HG03575 (cell line): Measurements from ENCODE around the gene TTC39C.
"Not testable (repeated sequence)": the region's sequence is repeated elsewhere in the genome, so short reads cannot be mapped to it uniquely, and the experiment has no call there.

Experiments used
- ATAC-seq: cut with Tn5 transposase; IDR thresholded peaks from one replicate; pipeline ENCODE4 v1.9.1; 2021; ENCODE audit not compliant: unreplicated experiment, insufficient number of reproducible peaks, low FRiP score; ENCODE audit errors: extremely low read depth

The TTC39C gene

DNA sequence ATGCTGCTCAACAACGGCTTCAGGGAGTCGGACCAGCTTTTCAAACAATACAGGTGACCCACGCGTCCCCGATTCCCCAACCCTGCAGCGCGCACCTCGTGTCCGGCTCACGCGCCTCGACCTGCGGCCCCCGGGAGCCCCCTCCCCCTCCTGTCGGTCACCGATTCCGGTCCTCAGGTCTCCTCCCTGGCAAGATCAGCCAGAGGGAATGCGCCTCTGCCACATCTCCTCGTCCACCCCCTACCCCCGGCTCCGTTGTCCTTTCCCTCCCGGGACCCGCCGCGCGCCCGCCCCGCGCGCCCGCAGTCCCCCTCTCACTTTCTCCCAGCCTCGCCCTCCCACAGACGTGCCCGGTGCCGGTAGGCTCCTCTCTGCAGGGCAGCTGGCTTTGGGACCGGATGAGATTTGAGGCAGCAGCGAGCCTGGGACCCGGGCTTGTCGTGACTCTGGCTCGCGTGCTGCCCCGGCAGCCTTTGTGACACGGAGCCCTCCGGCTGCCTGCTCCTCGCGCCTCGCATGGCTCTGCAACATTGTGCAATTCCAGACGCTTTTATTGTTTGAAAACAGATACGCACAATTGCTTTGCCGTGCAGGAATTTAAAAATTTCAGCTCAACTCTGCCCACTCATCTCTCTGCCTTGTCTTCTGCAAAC, 558 bp downstream of the TTC39C start:
- ATAC-seq: no peak

DNA sequence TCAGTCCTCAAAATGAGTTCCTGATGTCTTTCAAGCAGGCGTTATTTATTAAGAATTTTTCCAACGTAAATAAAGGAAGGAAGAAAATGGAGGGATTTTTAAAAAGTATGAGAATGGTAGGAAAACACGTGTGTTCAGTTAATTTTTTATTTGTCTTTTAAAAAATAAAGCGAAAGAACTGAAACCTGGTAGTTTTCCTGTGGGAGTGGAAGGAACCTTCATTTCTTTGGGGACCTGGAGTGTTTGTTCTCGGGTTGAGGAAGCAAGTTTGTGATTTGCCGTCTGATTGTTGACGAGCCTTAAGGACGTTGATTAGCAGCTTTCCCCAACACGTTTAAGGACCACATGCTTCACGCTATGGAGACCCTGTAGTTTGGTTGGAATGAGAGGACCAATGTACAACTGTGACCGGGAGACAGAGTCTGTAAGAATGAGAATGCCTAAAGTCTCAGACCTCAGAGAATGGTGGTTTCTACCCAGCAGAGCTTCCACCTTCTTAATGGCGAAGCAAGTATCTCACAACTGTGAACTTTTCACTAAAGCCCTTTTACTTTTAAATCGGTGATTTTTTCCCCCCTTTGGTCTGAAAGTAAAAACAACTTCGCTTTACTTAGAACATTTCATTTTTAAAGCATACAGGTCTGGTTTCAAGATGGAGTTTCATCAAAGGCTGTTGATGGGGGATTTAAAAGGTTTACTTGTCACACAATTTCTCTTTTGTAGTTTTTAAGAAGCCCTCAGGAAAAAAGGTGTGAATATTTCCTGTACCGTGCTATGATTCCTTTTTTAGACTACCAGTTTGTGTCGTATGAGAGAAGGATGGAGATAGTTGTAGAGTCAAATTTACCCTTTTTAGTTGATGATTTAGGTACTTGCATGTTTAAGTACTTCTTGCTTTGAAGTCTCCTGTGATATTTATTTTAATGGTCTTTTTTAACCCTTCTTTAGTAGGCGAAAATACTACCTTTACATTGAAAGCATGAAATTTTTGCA, 1.4 kb downstream of the TTC39C start:
- no peak for ATAC-seq

DNA sequence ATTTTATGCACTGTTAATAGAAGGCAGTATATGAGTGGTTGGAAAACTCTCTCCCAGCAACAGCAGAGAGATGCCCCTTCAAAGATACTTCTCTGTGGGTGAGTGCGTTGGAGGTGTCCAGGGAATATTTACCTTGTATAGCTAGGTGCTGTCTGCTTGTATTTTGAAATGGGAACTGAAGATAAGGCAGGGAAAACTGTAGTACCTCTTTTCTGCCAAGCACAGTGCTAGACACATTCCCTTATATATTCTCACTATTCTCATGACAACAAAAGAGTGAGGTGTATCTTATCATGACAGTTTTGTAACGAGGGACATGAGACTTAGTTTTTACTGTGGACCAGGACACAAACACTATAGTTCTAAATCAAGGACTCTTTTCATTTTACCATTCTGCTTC, 2.1 kb downstream of the TTC39C start:
- ATAC-seq: no peak

DNA sequence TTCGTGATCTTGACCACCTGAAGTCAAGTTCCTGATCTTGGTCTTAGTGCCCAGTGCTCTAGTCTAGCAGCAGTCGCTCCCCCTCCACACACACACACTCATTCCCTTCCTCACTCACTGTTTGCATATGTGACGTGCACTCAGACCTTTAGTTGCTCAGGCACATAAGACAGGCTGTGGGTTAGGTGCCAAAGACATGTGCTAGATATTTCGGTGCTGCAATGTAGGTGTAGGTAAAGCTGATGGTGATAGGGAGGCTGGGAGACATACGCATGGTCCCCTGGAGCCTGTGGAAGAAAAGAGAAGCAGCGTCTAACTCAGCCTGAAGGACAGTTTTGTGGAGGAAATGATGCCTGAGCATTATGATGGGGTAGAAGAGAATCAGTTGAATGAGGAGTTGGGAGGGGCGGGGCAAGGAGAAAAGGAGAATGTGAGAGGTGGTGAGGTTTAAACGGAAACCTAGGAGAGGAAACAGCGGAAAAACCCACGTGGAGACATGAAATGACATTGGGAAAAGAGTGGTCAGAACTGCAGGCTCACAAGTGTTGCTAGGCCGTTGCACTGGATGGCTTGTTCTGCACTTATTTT, 3.8 kb downstream of the TTC39C start:
- no peak for ATAC-seq

DNA sequence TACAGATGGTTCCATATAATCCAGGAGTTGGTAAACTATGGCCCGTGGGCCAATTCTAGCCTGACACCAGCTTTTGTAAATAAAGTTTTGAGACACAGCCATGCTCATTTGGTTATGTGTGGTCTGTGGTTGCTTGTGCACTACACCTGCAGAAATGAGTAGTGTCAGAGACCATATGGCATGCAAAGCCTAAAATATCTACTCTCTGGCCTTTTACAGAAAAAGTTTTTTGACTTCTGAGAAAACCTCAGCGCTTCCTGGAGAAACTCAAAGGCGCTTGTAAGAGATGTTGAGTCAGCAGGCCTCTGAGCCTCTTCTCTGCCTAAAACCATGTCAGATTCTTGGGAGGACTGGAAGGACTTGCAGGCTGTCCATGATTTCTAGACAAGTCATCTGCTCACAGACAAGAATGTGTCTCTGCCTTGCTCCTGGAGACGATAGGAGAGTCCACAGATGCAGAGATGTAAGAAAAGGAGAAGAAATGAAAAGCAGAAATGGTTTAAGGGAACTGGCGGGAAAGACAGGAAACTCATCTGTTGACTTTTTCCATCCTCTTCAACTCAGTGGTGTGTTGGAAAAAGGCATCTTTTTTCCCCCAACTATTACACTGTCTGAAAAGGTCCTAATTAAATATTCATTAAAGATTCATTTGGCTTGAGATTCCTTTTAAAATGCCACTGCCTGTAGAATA, 5.2 kb downstream of the TTC39C start:
- peak; percentile 77 for ATAC-seq

DNA sequence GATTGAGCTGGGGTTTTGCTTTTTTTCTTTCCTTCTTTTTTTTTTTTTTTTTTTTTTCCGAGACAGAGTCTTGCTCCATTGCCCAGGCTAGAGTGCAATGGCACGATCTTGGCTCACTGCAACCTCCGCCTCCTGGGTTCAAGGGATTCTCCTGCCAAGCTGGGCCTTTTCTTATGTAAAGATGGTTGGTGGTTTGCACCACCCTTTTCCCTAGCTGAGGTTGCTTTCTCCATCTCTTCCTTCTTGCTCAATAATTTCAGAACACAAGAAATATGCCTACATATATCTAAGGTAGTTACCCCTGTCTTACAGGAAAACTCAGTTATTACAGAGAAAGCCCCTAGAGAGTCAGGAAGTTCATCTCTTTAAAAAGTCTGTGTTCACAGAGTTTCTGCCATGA, 7.0 kb downstream of the TTC39C start:
- ATAC-seq: no peak

DNA sequence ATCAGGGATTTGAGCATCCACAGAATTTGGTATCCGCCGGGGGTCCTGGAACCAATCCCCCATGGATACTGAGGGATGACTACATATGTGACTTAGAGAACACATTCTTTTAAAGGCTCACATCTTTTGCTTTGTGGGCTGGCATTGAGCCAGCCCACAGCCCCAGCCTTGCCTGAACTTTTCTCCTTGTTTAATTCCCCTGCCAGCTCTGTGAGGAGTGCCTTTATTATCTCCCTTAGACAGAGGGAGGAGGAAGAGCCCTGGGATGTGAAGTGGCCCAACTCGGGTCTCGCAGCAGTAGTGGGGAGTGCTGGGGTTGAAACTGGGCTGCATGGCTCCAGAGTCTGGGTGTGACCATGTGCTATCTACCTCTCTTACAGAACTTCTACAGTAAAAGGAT, 7.6 kb downstream of the TTC39C start:
- no peak for ATAC-seq

DNA sequence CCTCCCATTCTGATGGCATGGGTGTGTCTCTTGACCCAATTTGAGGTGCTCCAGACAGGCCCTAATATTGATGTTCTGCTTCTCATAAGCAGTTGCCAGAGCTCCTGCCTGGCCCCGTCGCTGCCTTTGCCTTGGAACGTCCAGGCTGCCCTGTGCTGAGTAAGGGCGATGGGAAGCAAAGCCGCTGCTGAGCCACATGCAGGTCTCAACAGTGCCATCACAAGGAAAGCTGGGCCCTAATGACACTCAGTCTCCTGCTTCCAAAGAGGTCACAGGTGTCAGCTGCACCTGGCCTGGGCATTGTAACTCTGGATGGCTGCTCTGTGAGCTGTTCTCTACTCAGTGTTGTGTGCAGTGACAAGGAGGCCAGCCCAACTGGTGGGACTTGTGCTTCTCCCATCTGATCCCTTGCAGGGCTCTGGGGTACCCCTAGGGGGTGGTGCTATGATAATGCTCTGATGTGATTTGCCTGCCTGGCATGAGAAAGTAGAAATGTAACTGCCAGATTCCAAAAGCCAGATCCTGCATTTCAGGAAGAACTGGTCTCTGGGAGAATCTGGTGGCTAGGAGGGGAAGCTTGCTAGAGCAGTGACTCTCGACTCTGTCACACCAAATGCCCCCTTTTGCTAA, 8.7 kb downstream of the TTC39C start:
- no peak for ATAC-seq

DNA sequence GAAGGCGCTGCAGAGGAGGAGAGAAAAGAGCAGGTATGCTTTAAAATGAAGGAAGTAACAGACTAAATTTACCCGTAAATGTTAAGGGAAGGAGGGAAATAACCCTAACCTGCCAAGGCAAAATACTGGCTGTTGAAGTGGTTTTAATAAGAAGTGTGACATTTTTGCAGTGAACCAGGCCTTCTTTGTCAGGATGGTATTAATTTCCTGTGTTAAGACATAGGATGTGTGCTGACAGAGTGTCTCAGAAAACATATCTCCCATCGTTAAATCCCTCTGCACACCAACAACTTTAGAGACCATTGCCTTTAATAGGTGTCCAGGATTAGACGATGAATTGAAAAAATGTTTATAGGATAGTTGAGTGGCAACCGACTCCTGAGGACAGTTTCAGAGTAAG, 9.9 kb downstream of the TTC39C start:
- ATAC-seq: no peak

DNA sequence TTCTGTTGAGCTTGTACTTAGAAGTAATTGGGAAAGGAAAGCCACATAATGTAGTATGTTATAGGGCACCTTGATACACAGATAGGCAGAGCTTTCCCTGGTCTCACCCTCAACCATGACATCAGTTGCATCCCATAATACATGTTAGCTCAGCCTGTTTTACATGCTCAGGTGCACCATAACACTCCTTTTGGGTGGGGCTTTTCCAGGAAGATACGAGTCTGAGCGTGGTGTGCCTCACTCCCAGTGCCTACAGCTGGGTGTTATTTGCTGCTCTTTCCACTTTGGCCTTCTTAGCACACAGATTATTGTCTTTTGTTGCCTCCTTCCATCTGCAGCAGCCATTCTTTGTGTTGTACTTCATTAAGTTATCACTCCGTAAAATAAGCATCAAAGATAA, 11.9 kb downstream of the TTC39C start:
- no peak for ATAC-seq

DNA sequence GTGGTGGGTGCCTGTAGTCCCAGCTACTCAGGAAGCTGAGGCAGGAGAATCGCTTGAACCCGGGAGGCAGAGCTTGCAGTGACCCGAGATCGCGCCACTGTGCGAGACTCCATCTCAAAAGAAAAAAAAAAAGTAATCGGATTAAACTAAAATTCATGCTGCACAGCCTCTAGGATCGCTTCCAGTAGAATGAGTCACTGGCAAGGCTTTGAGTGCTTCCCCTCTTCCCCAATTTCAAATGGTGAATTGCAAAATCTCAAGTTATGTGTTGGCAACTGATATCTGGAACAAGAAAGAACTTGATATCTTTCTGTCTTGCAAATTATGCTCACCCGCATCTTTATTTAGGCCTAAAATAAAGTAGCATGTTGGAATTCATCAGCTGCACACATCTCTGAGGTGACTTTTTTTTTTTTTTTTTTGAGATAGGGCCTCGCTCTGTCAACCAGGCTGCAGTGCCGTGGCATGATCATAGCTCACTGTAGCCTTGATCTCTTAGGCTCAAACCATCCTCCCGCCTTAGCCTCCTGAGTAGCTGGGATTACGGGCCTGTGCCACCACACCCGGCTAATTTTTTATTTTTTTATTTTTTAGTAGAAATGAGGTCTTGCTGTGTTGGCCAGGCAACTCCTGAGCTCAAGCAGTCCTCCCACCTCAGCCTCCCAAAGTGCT, 12.7 kb downstream of the TTC39C start:
- ATAC-seq: no peak

DNA sequence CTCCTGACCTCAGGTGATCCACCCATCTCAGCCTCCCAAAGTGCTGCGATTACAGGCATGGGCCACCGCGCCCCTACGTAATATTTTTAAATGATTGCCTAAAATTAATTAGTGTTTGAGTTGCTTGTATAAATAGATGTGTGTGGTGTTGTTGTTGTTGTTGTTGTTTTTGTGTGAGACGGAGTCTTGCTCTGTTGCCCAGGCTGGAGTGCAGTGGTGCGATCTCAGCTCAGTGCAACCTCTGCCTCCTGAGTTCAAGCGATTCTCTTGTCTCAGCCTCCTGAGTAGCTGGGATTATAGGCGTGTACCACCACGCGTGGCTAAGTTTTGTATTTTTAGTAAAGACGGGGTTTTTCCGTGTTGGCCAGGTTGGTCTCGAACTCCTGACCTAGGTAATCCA, 14.4 kb downstream of the TTC39C start:
- ATAC-seq: not testable (repeated sequence)

DNA sequence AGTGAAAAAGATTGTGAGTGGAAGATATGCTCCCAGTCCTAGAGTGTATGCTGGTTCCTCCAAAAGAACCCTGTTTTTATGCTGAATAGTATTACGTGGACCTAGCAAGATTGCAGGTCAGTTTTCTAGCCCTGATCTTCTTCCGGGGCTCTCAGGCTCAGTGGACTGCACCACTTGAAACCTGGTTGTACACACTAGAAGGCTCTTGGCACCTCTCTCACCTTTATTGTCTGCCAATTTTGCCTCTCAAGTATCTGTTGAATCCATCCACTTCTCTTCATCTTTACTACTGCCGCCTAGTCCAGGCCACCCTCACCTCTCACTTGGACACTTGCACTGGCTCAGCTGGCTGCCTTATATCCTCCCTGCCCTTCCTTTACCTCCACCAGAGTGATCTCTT, 16.8 kb downstream of the TTC39C start:
- ATAC-seq: no peak

DNA sequence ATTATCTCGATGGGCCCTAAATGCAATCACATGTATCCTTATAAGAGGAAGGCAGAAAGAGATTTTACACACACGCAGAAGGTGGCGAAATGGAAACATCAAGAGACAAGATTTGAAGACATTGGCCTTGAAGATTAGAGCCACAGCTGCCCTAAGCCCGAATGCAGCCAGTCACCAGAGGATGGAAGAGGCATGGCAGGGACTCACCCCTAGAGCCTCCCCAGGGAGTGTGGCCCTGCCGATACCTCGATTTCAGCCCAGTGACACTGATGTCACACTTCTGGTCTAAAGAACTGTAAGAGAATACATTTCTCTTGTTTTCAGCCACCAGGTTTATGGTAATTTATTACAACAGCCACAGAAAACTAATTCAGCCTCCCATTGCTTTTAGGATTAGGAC, 17.4 kb downstream of the TTC39C start:
- no peak for ATAC-seq

DNA sequence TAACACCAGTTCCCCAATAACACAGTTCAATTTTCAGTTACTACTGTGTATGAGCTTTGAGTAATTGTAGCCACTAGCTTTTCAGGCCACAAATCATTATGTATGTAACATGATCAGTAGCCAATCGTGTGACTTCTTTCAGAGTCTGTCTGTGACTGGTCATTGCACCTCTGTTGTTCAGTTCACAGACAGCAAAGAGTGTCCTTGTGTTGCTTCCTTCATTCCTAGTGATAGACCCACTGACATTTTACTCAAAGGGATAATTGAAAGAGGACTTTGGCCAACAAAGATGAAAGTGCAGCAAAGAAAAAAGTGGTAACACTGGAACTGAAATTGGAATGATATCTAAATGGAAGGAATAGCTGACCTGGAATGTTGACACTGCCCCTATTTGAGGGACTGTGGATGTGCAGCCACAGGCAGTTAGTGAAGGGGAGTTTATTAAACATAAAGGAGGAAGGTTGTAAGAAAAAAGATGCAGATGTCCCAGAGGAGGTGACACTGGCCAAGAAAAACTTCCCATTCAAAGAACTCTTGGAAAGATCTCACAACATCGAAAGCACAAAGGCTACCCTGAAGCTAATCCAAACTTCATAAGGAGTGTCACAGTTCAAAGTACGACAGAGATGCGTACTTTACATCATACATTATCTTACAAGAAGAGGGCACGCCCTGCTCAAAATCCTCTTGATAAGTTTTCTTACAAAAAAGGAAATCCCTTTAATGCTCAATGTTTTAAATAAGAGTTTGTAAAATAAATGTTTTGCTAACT, 19.3 kb downstream of the TTC39C start:
- ATAC-seq: no peak

DNA sequence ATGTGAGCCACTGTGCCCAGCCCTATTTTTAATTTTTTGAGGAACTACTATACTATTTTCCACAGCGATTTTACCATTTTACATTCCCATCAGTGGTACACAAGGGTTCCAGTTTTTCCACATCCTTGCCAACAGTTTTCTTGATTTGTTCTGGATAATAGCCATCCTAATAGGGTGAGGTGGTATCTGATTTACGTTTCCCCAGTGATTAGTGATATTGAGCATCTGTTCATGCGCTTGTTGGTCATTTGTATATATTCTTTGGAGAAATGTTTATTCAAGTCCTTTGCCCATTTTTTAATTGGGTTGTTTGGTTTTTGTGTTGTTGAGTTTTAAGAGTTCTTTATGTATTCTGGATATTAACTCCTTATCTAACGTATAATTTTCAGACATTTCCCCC, 20.8 kb downstream of the TTC39C start:
- ATAC-seq: no peak

DNA sequence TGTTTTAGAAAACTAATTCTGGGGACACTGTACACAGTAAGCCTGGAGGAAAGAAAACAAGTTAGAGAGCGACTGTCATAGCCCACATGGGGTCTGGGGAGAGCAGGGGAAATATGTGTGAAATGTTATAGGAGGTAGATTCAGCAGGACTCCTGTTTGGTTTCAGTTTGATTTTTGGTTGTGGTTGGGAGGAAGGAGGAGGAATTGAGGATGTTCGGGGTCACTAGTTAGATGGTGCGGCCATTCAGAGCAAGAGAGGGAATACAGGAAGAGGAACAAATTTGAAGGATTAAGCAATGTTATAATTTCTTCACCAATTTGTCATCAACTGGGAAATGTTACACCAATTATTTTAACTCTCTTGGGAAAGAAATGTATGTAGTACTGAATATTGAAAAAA, 25.1 kb downstream of the TTC39C start:
- no peak for ATAC-seq

DNA sequence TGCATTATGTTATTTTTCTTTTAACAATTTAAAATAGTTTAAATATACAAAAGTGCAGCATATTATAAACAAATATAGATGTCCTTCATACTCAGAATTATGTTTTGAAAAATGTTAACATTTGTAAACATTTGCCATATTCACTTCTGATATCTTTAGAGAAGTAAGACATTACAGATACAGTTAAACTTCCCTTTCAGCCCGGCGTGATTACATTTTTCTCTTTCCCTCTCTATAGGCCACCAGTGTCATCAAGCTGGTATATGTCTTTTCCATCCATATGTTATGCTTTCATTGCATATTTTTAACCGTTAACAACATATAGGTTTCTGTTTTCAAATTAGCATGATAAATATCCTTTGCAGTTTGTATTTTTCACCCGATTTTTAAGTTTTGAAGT, 27.1 kb downstream of the TTC39C start:
- no peak for ATAC-seq
